ENCODE data around the gene FKBP5.
"Not testable (repeated sequence)": the region's sequence is repeated elsewhere in the genome, so short reads cannot be mapped to it uniquely, and the experiment has no call there.

The FKBP5 gene

DNA sequence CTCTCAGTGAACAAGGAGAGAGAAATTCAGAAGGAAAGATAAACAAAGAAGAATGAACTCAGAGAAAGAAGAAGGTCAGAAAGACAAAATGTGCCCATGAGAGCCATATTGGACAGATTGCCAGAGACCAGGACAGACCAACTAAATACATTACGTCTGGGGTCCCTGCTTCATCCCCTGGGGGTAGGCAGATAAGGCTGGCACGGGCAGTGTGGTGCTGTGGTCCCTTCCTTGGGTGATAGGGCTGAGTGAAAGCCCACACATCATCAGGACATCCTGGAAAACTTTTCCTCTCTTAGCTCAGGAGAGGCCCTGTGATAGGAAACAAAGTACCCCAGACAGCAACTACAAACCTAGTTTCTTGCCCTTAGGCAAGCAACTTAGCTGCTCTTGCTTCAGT, 34.9 kb upstream of the FKBP5 start:
- no peak for DNase-seq

DNA sequence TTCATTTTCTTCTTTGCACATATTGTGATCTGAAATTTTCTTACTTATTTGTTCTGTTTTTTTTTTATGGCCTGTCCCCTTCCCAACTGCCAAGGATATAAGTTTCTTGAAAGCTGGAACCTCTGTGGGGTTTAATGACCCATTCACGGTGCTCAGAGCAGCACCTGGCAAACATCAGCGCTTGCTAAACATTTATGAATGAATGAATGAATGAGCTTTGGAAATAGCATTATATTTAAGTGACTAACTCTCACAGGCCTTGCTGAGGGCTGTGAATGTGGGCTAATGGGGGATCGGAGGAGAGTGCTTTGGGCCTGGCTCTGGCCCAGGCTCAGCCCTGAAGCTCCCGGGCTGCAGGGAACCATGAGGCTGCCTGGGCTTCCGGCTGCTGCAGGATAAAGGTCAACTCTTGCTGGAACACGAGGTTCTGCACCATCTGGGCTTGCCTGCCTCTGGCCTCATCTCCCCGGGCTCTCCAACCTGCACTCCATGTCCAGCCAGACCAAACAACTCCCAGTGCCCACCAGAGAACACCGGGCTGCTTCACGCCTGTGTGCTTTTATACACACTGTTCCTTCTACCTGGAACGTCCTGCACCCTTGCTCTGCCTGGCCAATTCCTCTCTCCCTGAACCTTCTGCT, 33.5 kb upstream of the FKBP5 start:
- no peak for DNase-seq

- DNase-seq: peak; percentile 81
Observed at GRCh38 chr6:35719830-35720733, 31.4 kb upstream of the FKBP5 start.

- no peak for DNase-seq
Observed at GRCh38 chr6:35719404-35719829, 30.7 kb upstream of the FKBP5 start.

- DNase-seq: no peak
Observed at GRCh38 chr6:35718911-35719381, 30.2 kb upstream of the FKBP5 start.

- no peak for DNase-seq
Observed at GRCh38 chr6:35718375-35718736, 29.6 kb upstream of the FKBP5 start.

DNA sequence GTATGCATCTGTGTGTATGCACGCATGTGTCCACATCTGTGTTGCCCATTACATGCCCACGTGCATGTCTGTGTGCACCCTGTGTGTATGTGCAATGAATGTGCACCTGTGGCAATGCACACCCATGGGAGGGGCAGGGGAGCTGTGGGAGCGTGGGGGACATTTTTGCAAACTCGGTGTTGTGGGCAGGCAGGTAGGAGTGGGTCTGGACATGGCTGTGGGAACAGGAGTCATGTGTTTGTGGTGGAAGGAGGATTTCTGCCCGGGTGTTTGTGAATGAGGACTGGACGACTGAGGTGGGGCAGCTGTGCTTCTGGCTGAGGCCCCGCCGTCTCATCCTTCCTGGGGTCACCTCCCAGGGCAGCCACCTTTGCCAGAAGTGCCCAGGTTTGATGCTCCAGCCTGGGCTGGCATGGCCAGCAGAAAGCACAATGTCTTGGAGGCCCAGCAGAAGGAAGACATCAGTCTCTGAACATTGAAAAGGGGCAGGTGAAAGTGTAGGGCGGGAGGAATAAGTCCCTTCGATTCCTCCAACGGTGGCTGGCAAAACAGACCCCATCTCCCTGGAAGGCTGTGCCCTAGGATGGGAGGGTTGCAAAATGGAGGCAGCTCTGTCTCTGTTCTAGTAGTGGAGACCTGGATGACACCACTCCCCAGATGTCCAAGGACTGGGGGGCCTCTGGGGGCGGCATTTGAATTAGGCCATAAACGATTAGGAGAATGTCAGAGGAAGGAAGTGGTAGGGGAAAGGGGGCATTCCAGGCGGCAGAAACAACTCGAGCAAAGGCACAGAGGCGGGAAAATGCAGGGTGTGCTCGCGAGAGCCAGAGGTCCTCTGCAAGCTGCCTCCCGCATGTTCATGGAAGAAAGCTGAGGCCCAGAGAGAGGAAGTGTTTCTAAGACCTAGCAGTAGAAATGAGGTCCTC, 29.0 kb upstream of the FKBP5 start:
- DNase-seq: no peak

GRCh38 chr6:35716798-35717197, 28.1 kb upstream of the FKBP5 start:
- DNase-seq: no peak

- DNase-seq: no peak
Observed at GRCh38 chr6:35713006-35713767, 24.5 kb upstream of the FKBP5 start.

- no peak for DNase-seq
Observed at GRCh38 chr6:35711731-35712130, 23.0 kb upstream of the FKBP5 start.

DNA sequence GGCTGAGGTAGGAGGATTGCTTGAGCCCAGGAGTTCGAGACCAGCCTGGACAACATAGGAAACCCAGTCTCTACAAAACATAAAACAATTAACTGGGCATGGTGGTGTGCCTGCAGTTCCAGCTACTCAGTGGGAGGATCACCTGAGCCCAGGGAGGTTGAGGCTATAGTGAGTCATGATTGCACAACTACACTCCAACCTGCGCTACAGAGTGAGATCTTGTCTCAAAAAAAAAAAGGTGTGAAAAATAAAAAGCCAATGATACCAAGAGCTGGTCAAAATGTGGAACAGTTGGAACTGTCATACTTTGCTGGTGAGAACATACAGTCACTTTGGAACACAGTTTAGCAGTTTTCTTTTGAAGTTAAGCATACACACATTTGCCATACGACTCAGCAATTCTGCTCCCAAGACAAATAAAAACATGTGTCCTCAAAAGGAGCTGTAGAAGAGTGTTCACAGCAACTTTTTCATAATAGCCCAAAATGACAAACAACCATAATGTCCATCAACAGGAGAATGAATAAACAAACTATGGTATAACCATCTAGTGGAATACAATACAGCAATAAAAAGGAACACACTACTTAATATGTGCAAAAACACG, 21.6 kb upstream of the FKBP5 start:
- no peak for DNase-seq

DNA sequence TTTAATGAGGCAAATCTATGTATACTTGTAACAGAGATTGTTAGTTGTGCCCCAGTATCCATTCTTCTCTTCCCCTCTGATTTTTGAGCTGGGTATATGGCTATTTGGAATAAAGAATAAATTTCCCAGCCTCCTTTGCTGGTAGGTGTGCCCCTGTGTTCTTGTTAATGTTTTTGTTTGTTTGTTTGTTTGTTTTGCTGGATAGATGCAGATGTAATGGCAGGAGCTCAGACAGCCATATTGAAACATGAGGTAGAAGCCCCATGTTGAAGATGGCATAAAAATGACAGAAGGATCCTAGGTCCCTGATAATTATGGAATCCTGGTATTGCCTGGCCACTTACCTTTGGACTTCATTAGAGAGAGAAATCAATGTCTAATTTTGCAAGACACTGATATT, 19.9 kb upstream of the FKBP5 start:
- DNase-seq: no peak

DNA sequence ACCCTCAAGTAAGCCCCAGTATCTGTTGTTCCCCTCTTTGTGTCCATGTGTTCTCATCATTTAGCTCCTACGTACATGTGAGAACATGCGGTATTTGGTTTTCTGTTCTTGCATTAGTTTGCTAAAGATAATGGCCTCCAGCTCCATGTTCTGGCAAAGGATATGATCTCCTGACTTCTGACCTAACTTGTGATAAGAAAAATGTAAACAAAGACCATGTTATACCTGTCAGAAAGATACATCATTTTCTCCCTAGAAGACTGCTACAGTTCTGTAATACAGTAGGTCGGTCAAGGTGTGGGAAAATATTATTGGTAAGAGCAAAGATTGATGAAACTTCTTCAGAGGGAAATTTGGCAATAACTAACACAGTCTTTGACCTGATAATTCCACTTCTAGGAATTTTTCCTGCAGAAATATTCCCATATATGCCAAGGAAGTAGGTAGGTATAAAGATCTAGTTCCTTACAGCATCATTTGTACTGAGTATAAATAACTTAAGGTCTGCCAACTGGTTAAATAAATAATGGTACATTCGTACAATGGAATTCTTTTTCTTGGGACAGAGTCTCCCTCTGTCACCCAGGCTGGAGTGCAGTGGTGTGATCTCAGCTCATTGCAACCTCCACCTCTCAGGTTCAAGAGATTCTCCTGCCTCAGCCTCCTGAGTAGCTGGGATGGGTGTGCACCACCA, 19.1 kb upstream of the FKBP5 start:
- DNase-seq: no peak

- no peak for DNase-seq
Observed at GRCh38 chr6:35706468-35706867, 17.8 kb upstream of the FKBP5 start.

GRCh38 chr6:35703554-35703953, 14.8 kb upstream of the FKBP5 start:
- no peak for DNase-seq

DNA sequence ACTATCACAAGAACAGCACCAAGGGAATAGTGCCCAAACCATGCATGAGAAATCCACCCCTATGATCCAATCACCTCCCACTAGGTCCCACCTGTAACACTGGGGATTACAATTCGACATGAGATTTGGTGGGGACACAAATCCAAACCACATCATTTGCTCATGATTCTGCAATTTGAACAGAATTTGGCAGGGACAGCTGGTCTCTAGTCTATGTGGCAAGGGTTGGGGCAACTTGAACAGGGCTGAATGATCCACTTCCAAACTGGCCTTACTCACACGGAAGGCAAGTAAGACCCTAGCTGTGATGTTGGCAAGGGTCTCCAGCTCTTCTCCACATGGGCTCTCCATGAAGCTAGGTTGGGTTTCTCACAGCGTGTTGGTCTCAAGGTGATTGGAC, 10.1 kb upstream of the FKBP5 start:
- no peak for DNase-seq

DNA sequence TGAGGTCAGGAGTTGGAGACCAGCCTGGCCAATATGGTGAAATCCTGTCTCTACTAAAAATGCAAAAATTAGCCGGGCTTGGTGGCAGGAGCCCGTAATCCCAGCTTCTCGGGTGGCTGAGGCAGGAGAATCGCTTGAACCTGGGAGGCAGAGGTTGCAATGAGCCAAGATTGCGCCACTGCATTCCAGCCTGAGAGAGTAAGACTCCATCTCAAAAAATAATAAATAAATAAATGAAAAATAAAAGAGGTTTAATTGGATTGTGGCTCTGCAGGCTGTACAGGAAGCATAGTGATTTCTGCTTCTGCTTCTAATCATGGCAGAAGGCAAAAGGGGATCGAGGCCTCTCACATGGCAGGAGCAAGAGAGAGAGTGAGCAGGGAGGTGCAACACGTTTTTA, 9.7 kb upstream of the FKBP5 start:
- not testable (repeated sequence) for DNase-seq

DNA sequence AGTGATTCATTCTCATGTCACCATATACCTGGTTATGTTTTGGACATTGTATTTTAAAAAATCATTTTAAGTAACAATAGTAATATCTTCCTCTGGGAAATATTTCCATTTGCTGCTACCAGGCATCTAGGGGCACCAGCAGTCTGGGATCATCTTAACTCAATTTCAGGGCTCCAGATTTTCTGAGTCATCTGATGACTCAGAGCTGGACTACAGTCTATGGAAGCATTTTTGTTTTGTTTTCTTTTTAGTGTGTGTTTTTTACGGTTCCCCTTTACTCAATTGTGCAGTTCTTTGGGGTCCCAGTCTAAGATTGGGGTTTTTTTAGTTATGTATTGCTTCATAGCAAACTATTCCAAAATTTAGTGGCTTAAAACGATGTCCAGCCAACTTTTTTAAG, 5.7 kb upstream of the FKBP5 start:
- no peak for DNase-seq

- DNase-seq: peak; percentile 45
Observed at GRCh38 chr6:35691027-35691824, 2.5 kb upstream of the FKBP5 start.

- DNase-seq: no peak
Observed at GRCh38 chr6:35690484-35690883, 1.8 kb upstream of the FKBP5 start.
